ENCODE measurements around the gene UBAC2.

UBAC2 gene

GRCh38 chr13:99281811-99282263, 81.2 kb downstream of the UBAC2 start:
- H3K27ac Mint-ChIP-seq, result peak overlapping the region; percentile 89
- CTCF ChIA-PET, result interaction anchor here (1.0 to 2.2 kb wide), 4 partner anchors 11 to 105 kb away, joined by 3 to 9 read pairs (median 4); no protein-coding TSS in a partner anchor
- H3K4me3 Mint-ChIP-seq, result no peak overlapping the region
- H3K4me1 Mint-ChIP-seq, result peaks cover 82% of the 10 kb centered on the region
- DNase-seq, result peak; percentile 62
- peaks cover 60% of the 10 kb centered on the region for H3K36me3 Mint-ChIP-seq
- no peaks in the 10 kb centered on the region for H3K9me3 Mint-ChIP-seq
- H3K27me3 Mint-ChIP-seq, result no peaks in the 10 kb centered on the region

- Mint-ChIP-seq H3K27ac (peak overlapping the region; percentile 89), H3K4me1 (peaks cover 84% of the 10 kb centered on the region), H3K4me3 (peak overlapping the region; percentile 20), H3K27me3 (no peaks in the 10 kb centered on the region), H3K9me3 (no peaks in the 10 kb centered on the region), H3K36me3 (peaks cover 61% of the 10 kb centered on the region)
- DNase-seq, result no peak
- CTCF ChIA-PET, result interaction anchor here (1.0 to 2.2 kb wide), 5 partner anchors 12 to 106 kb away, joined by 3 to 9 read pairs (median 3); no protein-coding TSS in a partner anchor
Observed at GRCh38 chr13:99282264-99283231, 81.9 kb downstream of the UBAC2 start.

GRCh38 chr13:99285432-99286182, 85.0 kb downstream of the UBAC2 start:
- H3K4me3 Mint-ChIP-seq, result no peak overlapping the region
- H3K36me3 Mint-ChIP-seq, result peaks cover 58% of the 10 kb centered on the region
- CTCF ChIA-PET, result interaction anchor here (0.6 to 1.4 kb wide), 4 partner anchors 17 to 102 kb away, joined by 3 to 4 read pairs (median 3); no protein-coding TSS in a partner anchor
- no peak for DNase-seq
- no peak overlapping the region for H3K27ac Mint-ChIP-seq
- peaks cover 84% of the 10 kb centered on the region for H3K4me1 Mint-ChIP-seq
- H3K9me3 Mint-ChIP-seq, result no peaks in the 10 kb centered on the region
- no peaks in the 10 kb centered on the region for H3K27me3 Mint-ChIP-seq

GRCh38 chr13:99287551-99287950, 86.9 kb downstream of the UBAC2 start:
- no peak overlapping the region for H3K4me3 Mint-ChIP-seq
- H3K36me3 Mint-ChIP-seq, result peaks cover 50% of the 10 kb centered on the region
- CTCF ChIA-PET, result interaction anchor here (1.1 to 2.5 kb wide), 3 partner anchors 15 to 149 kb away, joined by 4 to 18 read pairs (median 4); no protein-coding TSS in a partner anchor
- H3K27ac Mint-ChIP-seq, result peak overlapping the region; percentile 54
- peaks cover 74% of the 10 kb centered on the region for H3K4me1 Mint-ChIP-seq
- DNase-seq, result no peak
- H3K9me3 Mint-ChIP-seq, result no peaks in the 10 kb centered on the region
- no peaks in the 10 kb centered on the region for H3K27me3 Mint-ChIP-seq

- H3K4me3 Mint-ChIP-seq, result no peak overlapping the region
- CTCF ChIA-PET, result interaction anchor here (1.1 to 2.5 kb wide), 6 partner anchors 9 to 149 kb away, joined by 3 to 18 read pairs (median 4); no protein-coding TSS in a partner anchor
- peak overlapping the region; percentile 81 for H3K27ac Mint-ChIP-seq
- H3K36me3 Mint-ChIP-seq, result peaks cover 51% of the 10 kb centered on the region
- H3K9me3 Mint-ChIP-seq, result no peaks in the 10 kb centered on the region
- peaks cover 73% of the 10 kb centered on the region for H3K4me1 Mint-ChIP-seq
- no peak for DNase-seq
- H3K27me3 Mint-ChIP-seq, result no peaks in the 10 kb centered on the region
Observed at GRCh38 chr13:99288089-99288488, 87.4 kb downstream of the UBAC2 start.

GRCh38 chr13:99289271-99289670, 88.6 kb downstream of the UBAC2 start:
- no peaks in the 10 kb centered on the region for H3K27me3 Mint-ChIP-seq
- no peaks in the 10 kb centered on the region for H3K9me3 Mint-ChIP-seq
- peaks cover 80% of the 10 kb centered on the region for H3K4me1 Mint-ChIP-seq
- no peak overlapping the region for H3K4me3 Mint-ChIP-seq
- CTCF ChIA-PET, result interaction anchor here (1.0 to 2.5 kb wide), 5 partner anchors 8 to 99 kb away, joined by 3 to 18 read pairs (median 3); no protein-coding TSS in a partner anchor
- H3K36me3 Mint-ChIP-seq, result peaks cover 60% of the 10 kb centered on the region
- no peak for DNase-seq
- H3K27ac Mint-ChIP-seq, result peak overlapping the region; percentile 25

- peaks cover 56% of the 10 kb centered on the region for H3K36me3 Mint-ChIP-seq
- no peaks in the 10 kb centered on the region for H3K9me3 Mint-ChIP-seq
- H3K4me1 Mint-ChIP-seq, result peaks cover 78% of the 10 kb centered on the region
Observed at GRCh38 chr13:99289674-99290337, 89.2 kb downstream of the UBAC2 start.

GRCh38 chr13:99290894-99291293, 90.2 kb downstream of the UBAC2 start:
- no peaks in the 10 kb centered on the region for H3K9me3 Mint-ChIP-seq
- CTCF ChIA-PET, result interaction anchor here (1.0 kb wide), 1 partner anchor 23 kb away, joined by 3 read pairs; no protein-coding TSS in a partner anchor
- no peak overlapping the region for H3K4me3 Mint-ChIP-seq
- no peak overlapping the region for H3K27ac Mint-ChIP-seq
- peaks cover 79% of the 10 kb centered on the region for H3K4me1 Mint-ChIP-seq
- DNase-seq, result no peak
- peaks cover 60% of the 10 kb centered on the region for H3K36me3 Mint-ChIP-seq
- no peaks in the 10 kb centered on the region for H3K27me3 Mint-ChIP-seq

More at GRCh38 chr13:99289674-99290337, 89.2 kb downstream of the UBAC2 start:
- Mint-ChIP-seq H3K27me3 (no peaks in the 10 kb centered on the region), H3K27ac (no peak overlapping the region), H3K4me3 (no peak overlapping the region)
- CTCF ChIA-PET, result no interaction called here
- no peak for DNase-seq

GRCh38 chr13:99293178-99293577, 92.5 kb downstream of the UBAC2 start:
- Mint-ChIP-seq H3K4me3 (no peak overlapping the region), H3K27ac (no peak overlapping the region), H3K9me3 (no peaks in the 10 kb centered on the region), H3K27me3 (no peaks in the 10 kb centered on the region), H3K36me3 (peaks cover 58% of the 10 kb centered on the region), H3K4me1 (peaks cover 78% of the 10 kb centered on the region)
- CTCF ChIA-PET, result interaction anchor here (1.8 to 2.5 kb wide), 3 partner anchors 24 to 144 kb away, joined by 4 to 9 read pairs (median 8); no protein-coding TSS in a partner anchor
- DNase-seq, result no peak

GRCh38 chr13:99294198-99294597, 93.5 kb downstream of the UBAC2 start:
- H3K9me3 Mint-ChIP-seq, result no peaks in the 10 kb centered on the region
- peaks cover 54% of the 10 kb centered on the region for H3K36me3 Mint-ChIP-seq
- no peak overlapping the region for H3K4me3 Mint-ChIP-seq
- DNase-seq, result no peak
- peaks cover 75% of the 10 kb centered on the region for H3K4me1 Mint-ChIP-seq
- no peaks in the 10 kb centered on the region for H3K27me3 Mint-ChIP-seq
- no peak overlapping the region for H3K27ac Mint-ChIP-seq
- CTCF ChIA-PET, result interaction anchor here (0.8 to 2.5 kb wide), 3 partner anchors 28 to 93 kb away, joined by 3 to 8 read pairs (median 4); no protein-coding TSS in a partner anchor

GRCh38 chr13:99294958-99295357, 94.3 kb downstream of the UBAC2 start:
- Mint-ChIP-seq H3K4me1 (peaks cover 74% of the 10 kb centered on the region), H3K27me3 (no peaks in the 10 kb centered on the region), H3K4me3 (no peak overlapping the region), H3K36me3 (peaks cover 52% of the 10 kb centered on the region), H3K9me3 (no peaks in the 10 kb centered on the region), H3K27ac (peak overlapping the region; percentile 77)
- CTCF ChIA-PET, result no interaction called here
- no peak for DNase-seq

- Mint-ChIP-seq H3K36me3 (peaks cover 49% of the 10 kb centered on the region), H3K4me3 (peak overlapping the region; percentile 22), H3K27me3 (no peaks in the 10 kb centered on the region), H3K9me3 (no peaks in the 10 kb centered on the region), H3K27ac (peak overlapping the region; percentile 77), H3K4me1 (peaks cover 76% of the 10 kb centered on the region)
- CTCF ChIA-PET, result interaction anchor here (0.8 to 2.6 kb wide), 4 partner anchors 25 to 141 kb away, joined by 4 to 15 read pairs (median 8); no protein-coding TSS in a partner anchor
- DNase-seq, result peak; percentile 20
Observed at GRCh38 chr13:99295488-99296252, 95.0 kb downstream of the UBAC2 start.

All from activated naive CD4-positive, alpha-beta T cell treated with anti-CD3 and anti-CD28 coated beads, Interleukin-2, amount 10 ng/mL, durations not matched to agents 7 days and 5 days (primary cell).